Tibial nerve (tissue), 4 donors: ENCODE measurements around the gene PDE1C. TPM values are rescaled to one million over a fixed set of nuclear protein-coding genes. Genes with fewer than 3 reads are reported as not detected.

Source experiments
- DNase-seq, 2 donors: peaks; one replicate each; pipeline ENCODE4 v3.0.0-alpha.2; 2019; ENCODE audit warnings: low spot score in 2 of 2
- H3K27ac ChIP-seq, 4 donors: fragments of 200-600 bp; sonication (generic) in 3 of 4; one replicate each; pipeline ENCODE4 v1.5.1; 2017 to 2019; ENCODE audit warnings: mild to moderate bottlenecking in 1 of 4
- H3K27me3 ChIP-seq, 2 donors: fragments of 200-600 bp; sonication (generic) in 1 of 2; one replicate each; pipeline versions ENCODE4 v1.5.1 to v1.6.0; 2017 to 2019
- H3K36me3 ChIP-seq, 3 donors: fragments of 200-600 bp; sonication (generic); one replicate each; pipeline ENCODE4 v1.5.1; 2018 to 2019
- H3K4me1 ChIP-seq, 4 donors: fragments of 200-600 bp; sonication (generic) in 3 of 4; one replicate each; pipeline ENCODE4 v1.5.1; 2017 to 2019
- H3K4me3 ChIP-seq, 4 donors: fragments of 200-600 bp; sonication (generic) in 3 of 4; one replicate each; pipeline ENCODE4 v1.5.1; 2017 to 2019; ENCODE audit warnings: mild to moderate bottlenecking in 1 of 4, moderate library complexity in 1 of 4
- H3K9me3 ChIP-seq, 4 donors: fragments of 200-600 bp; sonication (generic) in 3 of 4; one replicate each; pipeline ENCODE4 v1.5.1; 2017 to 2019
- CTCF ChIP-seq, 5 experiments: fragments of 200-600 bp in 3 of 5; fragments of 450-650 bp in 2 of 5; sonication (generic) in 3 of 5; IDR thresholded peaks; one replicate each; pipeline ENCODE4 v1.5.1; 2016 to 2019; ENCODE audit warnings: antibody characterized with exemption in 5 of 5, mild to moderate bottlenecking in 3 of 5, moderate library complexity in 2 of 5
- EP300 ChIP-seq, 2 donors: sonication (generic); formaldehyde crosslinking; IDR thresholded peaks; one replicate each; pipeline ENCODE4 v1.6.1; 2017; ENCODE audit warnings: antibody characterized with exemption in 2 of 2, mild to moderate bottlenecking in 1 of 2
- POLR2A ChIP-seq, 2 donors: fragments of 450-650 bp; IDR thresholded peaks; one replicate each; pipeline ENCODE4 v1.6.1; 2017; ENCODE audit warnings: antibody characterized with exemption in 2 of 2, mild to moderate bottlenecking in 2 of 2, moderate library complexity in 2 of 2
- WGBS, 2 donors: methylation state at CpG; one replicate each; pipeline ENCODE4 v1.1.5; 2018; 5-methylcytosine and 5-hydroxymethylcytosine counted together
- total RNA-seq, 4 donors: library from RNA; depleted of rRNA; stranded (reverse); fragments of >200 nt; gene quantifications; one replicate each; pipeline ENCODE4 v1.1.0, GENCODE V29; 2016

PDE1C gene
- total RNA-seq, 4 donors from 2014 or later, result 10.6 to 31.8 (median 20.7) TPM

- Histone ChIP-seq H3K36me3 (no peaks in the 10 kb centered on the region), H3K4me1 (peaks cover 0 to 9% (median 0%) of the 10 kb centered on the region in 4 donors), H3K4me3 (no peak overlapping the region), H3K27ac (no peak overlapping the region), H3K27me3 (no peaks in the 10 kb centered on the region), H3K9me3 (no peaks in the 10 kb centered on the region)
- no peak for DNase-seq
- TF ChIP-seq POLR2A (IDR thresholded peaks at IDR 0.05) (no peak), CTCF (IDR thresholded peaks at IDR 0.05) (no peak), EP300 (IDR thresholded peaks at IDR 0.05) (no peak)
These were observed 108.0 kb downstream of the PDE1C start for GRCh38 chr7:31962246-31962645.

- Histone ChIP-seq H3K4me3 (no peak overlapping the region), H3K27ac (no peak overlapping the region), H3K27me3 (no peaks in the 10 kb centered on the region), H3K9me3 (no peaks in the 10 kb centered on the region), H3K4me1 (peaks cover 0 to 12% (median 0%) of the 10 kb centered on the region in 4 donors), H3K36me3 (no peaks in the 10 kb centered on the region)
- no peak for DNase-seq
- TF ChIP-seq CTCF (IDR thresholded peaks at IDR 0.05), result no peak
- no peak for TF ChIP-seq EP300 (IDR thresholded peaks at IDR 0.05)
- TF ChIP-seq POLR2A (IDR thresholded peaks at IDR 0.05), result no peak
- WGBS, 2 donors, result 72 to 76% methylated on average over 2 of the region's 2 CpGs
These were observed 112.0 kb downstream of the PDE1C start for GRCh38 chr7:31958226-31958625.

GRCh38 chr7:31957756-31958155 is 112.5 kb downstream of the PDE1C start:
- no peaks in the 10 kb centered on the region for H3K27me3 ChIP-seq
- H3K27ac ChIP-seq, result no peak overlapping the region
- H3K4me3 ChIP-seq, result no peak overlapping the region
- TF ChIP-seq POLR2A (IDR thresholded peaks at IDR 0.05) (no peak), CTCF (IDR thresholded peaks at IDR 0.05) (no peak), EP300 (IDR thresholded peaks at IDR 0.05) (no peak)
- H3K36me3 ChIP-seq, result no peaks in the 10 kb centered on the region
- no peaks in the 10 kb centered on the region for H3K9me3 ChIP-seq
- DNase-seq, result no peak
- WGBS, 2 donors, result 82 to 85% methylated on average over 2 of the region's 2 CpGs
- H3K4me1 ChIP-seq, result peaks cover 0 to 12% (median 0%) of the 10 kb centered on the region in 4 donors

GRCh38 chr7:31957090-31957720 is 113.0 kb downstream of the PDE1C start:
- TF ChIP-seq EP300 (IDR thresholded peaks at IDR 0.05), result no peak
- TF ChIP-seq POLR2A (IDR thresholded peaks at IDR 0.05), result no peak
- TF ChIP-seq CTCF (IDR thresholded peaks at IDR 0.05), result no peak
- Histone ChIP-seq H3K4me3 (no peak overlapping the region), H3K4me1 (peaks cover 0 to 12% (median 0%) of the 10 kb centered on the region in 4 donors), H3K9me3 (no peaks in the 10 kb centered on the region), H3K27me3 (no peaks in the 10 kb centered on the region), H3K36me3 (no peaks in the 10 kb centered on the region), H3K27ac (no peak overlapping the region)
- DNase-seq, result no peak
- 70 to 86% methylated on average over 2 of the region's 2 CpGs for WGBS, 2 donors

- no peaks in the 10 kb centered on the region for H3K9me3 ChIP-seq
- H3K27ac ChIP-seq, result no peak overlapping the region
- DNase-seq, result no peak
- H3K4me3 ChIP-seq, result no peak overlapping the region
- H3K27me3 ChIP-seq, result no peaks in the 10 kb centered on the region
- no peak for TF ChIP-seq CTCF (IDR thresholded peaks at IDR 0.05)
- H3K36me3 ChIP-seq, result no peaks in the 10 kb centered on the region
- WGBS, 2 donors, result 94 to 96% methylated on average over 6 of the region's 6 CpGs
- peaks cover 0 to 12% (median 0%) of the 10 kb centered on the region in 4 donors for H3K4me1 ChIP-seq
These were observed 114.6 kb downstream of the PDE1C start for GRCh38 chr7:31955641-31956040.
